RPMI8226 (cell line): ENCODE measurements around the gene CCDC183.
"Not testable (repeated sequence)": the region's sequence is repeated elsewhere in the genome, so short reads cannot be mapped to it uniquely, and the experiment has no call there.

Experiments
- DNase-seq: peaks from one replicate; pipeline ENCODE4 v3.0.0-alpha.2; 2015

The CCDC183 gene

DNA sequence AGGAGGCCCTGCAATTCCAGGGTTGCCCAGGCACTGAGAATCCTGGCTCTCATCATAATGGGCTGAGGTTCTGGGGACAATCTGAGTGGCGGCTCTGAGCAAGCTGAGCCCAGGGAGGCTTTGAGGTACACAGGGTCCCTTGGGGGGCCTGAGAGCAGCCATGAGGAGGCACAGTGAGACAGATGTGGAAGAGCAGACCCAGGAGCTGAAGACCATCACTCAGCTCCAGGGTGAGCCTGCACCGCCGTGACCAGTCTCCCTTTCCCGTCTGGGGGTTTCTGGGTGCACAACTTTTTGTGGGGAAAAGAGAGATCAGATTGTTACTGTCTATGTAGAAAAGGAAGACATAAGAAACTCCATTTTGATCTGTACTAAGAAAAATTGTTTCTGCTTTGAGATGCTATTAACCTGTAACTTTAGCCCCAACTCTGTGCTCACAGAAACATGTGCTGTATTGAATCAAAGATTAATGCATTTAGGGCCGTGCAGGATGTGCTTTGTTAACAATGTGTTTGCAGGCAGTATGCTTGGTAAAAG, at the start of gene CCDC183:
TSS of gene CCDC183 (plus strand) at position 101 of the 537 bp plus-strand sequence. CDS start at position 161, 60 bp downstream.
- DNase-seq = no peak

DNA sequence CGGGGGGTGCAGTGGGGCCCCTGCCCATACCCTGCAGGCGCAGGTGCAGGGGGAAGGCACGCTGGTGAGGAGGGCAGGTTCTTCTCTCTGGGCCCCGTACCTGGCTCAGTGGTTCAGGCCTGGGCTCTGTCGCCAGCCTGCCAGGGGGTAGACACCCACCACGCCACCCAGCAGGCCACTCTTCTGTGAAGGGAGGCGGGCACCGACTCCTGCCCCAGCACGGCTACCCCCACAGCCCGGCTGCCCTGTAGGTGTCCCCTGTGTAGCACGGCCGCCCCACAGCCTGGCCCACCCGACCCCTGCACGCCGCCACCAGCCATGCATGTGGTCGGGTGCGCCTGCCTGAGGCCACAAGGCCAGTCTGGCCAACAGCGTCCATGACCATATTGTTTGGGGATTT, 49.5 kb upstream of the CCDC183 start:
- no peak for DNase-seq

DNA sequence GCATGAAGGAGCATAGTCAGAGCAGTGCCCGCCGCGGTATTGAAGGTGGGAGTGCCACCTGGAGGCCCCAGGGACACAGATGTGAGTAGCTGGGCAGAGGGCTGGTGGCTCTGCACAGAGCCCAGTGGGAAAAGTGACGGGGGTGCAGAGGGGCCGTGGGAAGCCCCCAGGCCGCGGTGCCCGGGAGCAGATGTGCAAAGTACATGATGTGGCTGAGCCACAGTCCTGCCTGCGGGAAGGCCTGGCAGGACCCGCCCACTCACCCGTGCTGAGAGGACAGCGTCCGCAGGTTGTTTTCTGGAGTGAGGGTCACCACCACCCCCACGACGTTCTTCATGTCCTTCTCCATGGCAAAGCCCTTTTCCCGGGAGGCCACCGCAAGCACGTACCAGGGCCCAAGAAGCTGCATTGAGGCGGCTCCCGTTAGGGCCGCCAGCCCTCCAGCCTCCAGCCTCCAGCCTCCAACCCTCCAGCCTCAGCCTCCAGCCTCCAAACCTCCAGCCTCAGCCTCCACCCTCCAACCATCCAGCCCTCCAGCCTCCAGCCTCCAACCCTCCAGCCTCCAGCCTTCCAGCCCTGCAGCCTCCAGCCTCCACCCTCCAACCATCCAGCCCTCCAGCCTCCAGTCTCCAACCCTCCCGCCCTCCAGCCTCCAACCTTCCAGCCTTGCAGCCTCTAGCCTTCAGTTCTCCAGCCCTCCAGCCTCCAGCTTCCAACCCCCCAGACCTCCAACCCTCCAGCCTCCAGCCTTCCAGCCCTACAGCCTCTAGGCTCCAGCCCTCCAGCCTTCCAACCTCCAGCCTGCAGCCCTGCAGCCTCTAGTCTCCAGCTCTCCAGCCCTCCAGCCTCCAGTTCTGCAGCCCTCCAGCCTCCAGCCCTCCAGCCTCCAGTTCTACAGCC, 48.7 kb upstream of the CCDC183 start:
- no peak for DNase-seq

DNA sequence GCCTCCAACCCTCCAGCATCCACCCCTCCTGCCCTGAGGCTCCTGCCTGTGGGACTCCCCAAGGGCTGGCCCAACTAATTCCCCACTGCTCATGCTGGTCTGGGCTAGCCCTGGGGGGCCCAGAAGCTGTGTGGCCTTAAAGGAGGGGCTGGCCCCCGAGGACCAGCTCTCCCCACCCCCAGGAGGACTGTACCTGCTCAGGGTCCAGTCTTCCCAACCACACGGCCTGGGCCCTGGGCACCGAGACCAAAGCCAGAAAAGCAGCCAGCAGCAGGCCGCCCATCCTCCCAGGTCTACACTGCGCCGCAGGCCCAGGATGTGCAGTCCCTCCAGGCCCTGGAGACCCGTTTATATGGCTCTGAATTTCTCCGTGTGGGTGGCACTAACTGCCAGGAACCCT, 47.9 kb upstream of the CCDC183 start, which contains the start of gene LCN6:
TSS of gene LCN6 (minus strand) at position 325 of the 400 bp plus-strand sequence. CDS start at position 283, 42 bp downstream.
- no peak for DNase-seq

DNA sequence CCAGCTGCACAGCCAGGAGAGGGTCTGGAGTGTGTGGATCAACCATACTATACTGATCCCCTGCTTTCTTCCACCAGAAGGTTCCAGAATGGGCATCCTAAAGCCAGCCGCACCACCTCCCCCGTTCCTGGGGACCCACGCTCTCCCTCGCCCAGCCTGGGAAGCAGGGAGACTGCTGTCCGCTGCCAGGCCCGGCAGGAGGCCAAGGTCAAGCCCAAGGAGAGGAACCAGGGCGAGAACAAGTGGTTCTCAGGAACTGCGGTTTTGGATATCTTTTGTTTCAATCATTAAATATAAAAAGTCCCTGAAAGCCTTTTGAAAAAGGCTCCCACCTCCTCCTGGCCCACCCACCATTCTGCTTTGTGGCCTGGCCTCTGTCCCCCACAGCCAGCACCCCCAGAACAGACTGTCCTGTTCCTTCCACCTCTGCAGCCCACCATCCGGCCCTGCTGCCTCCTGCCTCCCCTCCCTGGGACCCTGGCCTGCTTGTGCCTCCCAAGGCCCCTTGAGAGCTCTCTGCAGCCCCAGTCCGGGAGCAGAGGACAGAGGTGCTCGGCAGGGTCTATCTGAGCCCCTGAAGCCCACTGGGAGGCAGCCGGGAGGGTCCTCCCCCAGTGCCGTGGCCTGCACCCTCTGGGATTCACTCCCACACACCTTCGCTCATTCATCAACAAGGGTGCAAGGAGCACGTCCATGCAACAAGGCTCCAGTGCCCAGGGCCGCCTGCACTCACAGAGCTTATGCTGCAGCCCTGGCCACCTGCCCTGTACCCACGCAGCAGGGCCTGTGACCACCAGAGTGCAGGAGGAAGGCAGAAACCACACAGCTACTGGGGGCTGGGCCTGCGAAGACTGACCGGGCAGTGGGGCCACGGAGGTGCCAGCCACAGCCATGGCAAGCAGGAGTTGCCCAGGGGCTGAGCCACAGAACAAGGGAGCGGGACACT, 47.2 kb upstream of the CCDC183 start:
- DNase-seq = no peak

DNA sequence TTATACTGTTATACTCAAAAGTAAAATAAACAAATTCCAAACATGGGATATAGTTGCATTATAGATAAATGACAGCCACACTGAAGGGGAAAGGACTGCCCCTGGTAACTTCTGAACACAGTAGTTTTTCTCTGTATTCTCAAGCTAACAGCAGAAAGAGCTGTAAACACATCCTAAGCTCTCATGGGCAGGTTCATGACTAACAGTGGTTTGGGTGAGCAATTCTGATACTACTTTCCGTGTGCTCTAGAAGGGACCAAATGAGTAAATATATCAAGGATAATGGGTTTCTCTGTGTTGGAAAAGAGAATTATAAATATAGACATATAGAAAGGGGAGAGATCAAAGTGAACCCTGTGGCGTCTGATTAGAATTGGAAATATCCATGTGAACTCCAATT, 45.6 kb upstream of the CCDC183 start:
- DNase-seq = no peak

DNA sequence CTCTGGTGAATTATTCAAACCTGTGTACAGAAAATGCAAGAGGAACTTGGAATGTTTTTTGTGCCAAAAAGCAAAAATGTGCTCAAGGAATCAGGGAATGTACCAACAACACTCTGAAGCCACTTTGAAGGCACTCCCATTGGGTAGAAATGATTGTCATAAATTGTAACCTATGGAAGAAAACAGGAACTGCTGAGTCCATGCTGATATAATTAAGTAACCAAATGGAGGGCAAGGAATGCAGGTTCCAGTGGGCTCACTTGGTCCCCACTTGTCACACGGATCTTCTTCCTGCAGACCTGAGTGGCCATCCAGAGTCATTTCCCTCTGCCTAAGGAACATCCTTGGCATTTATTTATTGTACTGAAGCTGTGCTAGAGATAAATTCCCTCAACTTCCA, 44.9 kb upstream of the CCDC183 start:
- no peak for DNase-seq

DNA sequence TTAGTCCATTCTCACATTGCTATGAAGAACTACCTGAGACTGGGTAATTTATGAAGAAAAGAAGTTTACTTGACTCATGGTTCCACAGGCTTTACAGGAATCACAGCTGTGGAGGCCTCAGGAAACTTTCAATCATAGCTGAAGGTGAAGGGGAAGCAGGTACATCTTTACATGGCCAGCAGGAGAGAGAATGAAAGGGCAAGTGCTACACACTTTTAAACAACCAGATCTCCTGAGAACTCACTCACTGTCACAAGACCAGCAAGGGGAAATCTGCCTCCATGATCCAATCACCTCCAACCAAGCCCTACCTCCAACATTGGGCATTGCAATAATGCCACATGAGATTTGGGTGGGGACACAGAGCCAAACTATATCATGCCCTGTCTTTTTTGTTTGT, 44.3 kb upstream of the CCDC183 start:
- no peak for DNase-seq

DNA sequence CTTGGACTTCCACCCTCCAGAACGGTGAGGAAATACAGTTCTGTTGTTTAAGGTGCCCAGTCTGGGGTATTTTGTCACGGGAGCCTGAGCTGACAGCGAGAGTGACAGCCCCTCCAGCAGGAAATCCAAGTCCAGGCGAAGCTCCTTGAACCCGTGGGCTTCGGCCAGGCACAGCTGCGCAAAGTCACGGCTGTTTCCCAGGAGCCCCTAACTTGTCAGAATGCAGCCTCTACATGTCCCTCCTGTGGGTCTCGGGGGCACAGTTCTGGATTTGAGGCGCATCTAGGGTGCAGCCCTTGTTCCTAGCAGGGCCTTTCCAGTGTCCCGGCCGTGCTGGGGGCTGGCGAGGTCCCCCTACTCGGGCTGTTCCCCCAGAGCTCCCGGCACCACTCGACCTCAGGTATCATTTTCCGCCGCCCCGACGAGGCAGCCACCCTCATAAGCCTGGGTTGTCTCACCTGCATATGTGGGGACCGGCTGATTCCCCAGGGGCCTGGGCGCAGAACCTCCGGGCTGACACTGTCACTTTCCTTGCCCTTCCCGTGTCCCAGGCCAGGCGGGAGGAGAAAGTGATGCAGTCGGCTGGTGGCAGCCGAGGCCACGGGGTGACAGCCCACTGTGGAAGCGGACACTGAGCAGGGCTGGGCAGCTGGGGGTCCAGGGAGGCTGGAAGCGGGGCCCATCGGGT, 42.6 kb upstream of the CCDC183 start:
- DNase-seq = no peak

DNA sequence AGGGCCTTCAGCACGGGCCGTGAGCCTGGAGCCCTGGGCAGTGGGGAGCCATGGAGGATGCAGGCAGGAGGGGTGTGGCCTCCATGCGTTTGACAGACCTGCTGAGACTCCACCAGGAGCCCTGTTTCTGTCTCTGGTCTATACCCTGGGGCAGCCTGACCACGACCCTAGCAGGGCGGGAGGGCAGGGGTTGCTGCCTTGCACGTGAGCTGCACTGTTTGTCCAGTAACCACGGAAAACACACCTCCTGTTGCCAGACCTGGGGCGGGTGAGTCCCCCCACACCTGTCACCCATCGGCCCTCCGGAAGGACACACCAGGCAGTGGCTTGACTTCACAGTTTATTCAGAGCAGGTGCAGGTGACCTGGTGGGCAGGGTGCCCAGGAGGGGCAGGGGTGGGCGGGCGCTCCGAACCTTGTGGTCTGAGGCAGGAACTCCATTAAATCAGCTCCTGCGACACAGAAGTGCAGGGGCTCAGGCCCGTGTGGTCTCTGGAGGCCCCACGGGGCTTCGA, 42.0 kb upstream of the CCDC183 start:
- peak; percentile 90 for DNase-seq

DNA sequence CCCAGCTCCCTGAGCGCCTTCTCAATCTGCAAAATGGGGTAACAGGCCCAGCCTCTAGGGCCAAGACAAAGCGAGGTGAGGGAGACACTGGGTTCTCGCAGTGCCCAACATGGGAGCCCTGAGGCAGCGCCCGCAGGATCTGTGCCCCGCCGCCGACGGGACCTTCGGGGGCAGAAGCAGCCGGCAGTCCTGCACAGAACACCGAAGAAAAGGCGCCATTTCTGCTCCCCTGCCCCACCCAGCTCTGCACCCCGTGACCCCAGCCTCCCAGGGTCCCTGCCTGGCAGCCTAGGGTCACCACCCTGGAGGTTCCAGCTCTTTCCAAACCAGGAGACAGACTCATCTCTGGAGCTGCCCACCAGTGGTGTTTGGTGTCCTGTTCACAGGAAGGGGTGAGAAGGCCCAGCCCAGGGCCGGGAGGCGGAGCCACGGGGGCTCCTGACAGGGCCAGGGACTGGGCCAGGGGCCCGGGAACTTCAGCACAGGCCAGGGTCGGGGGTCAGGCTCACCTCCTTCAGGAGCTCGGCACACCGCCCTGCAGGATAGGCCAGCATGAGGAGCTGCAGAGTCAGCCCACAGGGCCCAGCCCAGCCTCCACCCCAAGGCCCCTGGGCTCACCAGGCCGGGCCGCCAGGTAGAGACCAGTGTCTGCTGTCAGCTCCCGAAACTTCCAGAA, 41.4 kb upstream of the CCDC183 start:
- DNase-seq = no peak

DNA sequence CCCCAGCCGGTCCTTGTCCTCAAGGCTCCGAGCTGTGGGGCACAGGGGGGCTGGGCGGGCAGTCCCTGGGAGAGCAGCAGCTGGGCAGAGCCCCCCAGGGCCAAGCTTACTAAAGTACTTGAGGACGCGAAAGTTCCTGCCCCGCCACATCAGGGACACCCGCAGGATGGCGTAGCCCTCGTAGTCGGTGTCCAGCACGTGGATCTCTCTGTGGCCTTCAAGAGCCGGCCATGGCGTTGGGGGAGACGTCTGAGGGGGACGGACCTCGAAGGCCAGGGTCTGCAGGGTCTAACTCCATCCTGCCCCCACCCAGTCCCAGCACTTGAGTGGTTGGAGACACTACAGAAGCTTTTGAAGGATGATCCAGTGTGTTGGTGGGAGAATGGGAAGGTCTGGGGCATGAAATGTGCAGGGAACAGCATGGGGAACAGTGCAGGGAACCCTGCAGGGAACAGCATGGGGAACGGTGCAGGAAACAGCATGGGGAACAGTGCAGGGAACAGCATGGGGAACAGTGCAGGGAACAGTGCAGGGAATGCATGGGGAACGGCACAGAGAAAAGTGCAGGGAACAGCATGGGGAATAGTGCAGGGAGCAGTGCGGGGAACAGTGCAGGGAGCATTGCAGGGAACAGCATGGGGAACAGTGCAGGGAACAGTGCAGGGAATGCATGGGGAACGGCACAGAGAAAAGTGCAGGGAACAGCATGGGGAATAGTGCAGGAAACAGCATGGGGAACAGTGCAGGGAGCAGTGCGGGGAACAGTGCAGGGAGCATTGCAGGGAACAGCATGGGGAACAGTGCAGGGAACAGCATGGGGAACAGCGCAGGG, 40.6 kb upstream of the CCDC183 start:
- not testable (repeated sequence) for DNase-seq

DNA sequence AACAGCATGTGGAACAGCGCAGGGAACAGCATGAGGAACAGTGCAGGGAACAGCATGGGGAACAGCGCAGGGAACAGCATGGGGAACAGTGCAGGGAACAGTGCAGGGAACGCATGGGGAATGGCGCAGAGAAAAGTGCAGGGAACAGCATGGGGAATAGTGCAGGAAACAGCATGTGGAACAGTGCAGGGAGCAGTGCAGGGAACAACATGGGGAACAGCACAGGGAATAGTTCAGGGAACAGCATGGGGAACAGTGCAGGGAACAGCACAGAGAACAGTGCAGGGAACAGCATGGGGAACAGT, 40.1 kb upstream of the CCDC183 start:
- no peak for DNase-seq

DNA sequence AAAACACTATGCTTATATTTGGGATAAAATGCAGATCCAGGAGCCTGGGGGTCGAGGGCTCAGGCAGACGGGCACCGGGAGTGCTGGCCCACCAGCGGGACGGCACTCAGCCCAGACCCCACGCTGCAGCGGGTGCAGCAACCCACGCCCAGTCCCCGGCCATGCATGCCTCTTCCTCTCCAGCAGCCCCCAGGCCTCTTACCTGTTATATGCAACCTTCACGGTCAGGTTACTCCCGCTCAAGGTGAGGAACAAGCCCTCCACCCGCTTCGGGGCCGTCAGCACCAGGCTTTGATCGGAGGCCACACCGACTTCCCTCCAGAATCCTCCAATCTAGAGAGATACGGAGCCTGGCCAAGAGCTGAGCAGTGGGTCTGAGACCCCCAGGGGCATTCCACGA, 39.3 kb upstream of the CCDC183 start:
- DNase-seq = no peak

DNA sequence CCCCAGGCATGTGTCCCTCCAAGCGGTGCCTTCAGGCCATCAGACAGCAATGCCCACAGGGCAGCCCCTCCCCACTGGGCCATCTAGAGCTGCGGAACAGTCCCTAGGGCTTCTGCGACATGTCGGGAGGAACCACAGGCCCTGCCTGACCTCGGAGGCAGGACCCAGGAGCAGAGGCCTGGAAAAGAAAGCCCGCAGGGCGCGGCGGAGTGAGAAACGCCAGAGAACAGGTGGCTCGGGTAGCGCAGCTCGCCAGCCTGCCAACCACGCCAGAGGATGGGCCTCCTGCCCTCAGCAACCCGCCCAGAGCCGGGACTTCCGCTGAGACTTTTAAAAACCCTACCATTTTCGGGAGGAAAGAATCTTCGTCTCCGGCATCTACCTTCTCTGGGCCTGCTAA, 38.8 kb upstream of the CCDC183 start:
- peak; percentile 69 for DNase-seq

DNA sequence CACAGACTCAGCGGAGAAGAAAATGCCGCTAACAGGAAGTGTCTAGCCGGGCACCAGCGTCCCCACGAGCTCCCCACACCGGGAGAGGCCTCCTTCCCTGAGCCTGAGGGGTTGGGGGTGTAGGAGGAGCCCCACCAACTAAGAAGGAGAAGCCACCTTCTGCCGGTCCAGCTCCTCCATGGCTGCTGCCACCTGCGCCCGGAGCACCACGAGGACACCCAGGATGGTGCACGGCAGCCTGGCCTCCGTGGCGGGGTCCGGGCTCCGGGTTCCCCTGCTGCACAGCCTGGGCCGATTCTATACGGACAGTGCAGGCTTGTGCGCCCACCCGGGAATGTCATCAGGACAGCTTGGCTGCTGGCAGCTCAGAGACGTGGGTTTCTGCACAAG, 38.4 kb upstream of the CCDC183 start:
- no peak for DNase-seq

DNA sequence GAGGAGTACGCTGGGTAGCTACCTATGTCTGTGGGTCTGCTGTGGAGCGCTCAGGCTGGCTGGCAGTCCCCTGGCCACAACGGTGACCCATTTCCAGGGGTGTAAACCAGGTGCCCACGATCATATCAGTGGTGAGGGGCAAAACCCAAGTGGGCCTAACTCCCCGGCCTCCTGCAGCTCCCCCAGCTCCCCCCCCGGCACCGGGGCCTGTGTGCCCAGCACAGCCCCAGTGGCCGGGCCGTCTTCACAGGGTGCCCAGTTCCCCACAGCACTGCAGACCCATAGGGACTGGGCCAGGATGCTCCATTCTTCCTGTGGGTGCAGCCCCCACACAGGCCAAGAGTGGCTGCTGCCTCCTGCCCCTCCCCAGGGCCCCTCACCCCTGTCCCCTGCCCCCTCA, 37.1 kb upstream of the CCDC183 start:
- DNase-seq = no peak

DNA sequence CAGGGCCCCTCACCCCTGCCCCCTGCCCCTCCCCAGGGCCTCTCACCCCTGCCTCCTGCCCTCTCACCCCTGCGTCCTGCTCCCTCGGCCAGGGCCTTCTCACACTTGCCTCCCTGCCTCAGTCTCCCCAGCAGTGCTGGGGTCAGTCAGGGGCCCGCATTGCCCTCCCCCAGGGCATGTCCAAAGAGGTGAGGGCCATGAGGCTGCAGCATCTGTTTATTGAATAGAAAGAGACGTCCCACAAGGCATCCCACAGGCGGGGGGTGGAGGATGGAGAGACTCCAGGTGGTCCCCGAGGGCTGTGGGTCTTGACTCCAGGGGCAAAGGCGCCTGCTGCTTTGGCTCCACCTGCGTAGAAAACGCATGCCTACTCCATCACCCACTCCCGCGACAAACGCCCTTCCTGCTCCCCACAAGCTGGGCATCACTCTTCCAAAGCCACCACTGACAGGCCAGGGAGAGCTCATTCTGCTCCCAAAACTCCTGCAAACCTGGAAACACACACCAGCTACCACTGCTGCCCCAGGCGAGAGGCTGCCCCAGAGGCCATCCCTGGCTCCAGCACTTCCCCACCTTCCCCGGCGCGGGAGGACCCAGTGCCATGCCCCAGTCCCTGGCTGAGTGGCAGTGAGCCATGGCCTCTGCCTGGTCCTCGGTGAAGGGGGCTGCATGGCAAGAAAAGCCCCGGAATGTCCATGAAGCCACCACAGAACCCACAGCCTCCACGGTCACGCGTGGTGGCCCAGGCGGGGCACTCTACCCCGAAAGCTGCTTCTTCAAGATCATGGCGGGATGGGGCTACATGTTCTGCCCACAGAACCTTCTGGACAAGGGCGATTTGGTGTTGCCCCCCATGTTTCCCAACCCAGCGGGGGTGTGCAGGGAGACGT, 36.5 kb upstream of the CCDC183 start:
- no peak for DNase-seq

DNA sequence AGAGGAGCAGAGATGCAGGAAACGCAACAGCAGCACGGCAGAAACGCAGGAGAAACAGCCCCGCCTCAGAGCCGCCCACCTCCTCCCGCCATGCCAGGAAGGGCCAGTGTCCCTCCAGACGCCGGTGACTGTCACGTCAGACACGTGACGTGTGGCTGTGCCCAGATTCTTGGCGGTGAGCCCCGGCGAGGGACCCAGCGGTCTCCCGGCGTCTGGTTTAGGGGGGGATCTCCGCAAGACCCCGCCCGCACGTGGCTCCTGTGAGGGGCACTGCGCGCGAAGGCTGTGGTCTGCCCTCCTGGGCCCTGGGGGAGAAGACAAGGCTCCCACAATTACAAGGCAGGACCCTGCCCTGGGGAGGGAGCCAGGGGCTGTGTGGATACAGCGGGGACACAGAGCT, 35.7 kb upstream of the CCDC183 start:
- DNase-seq = no peak
